Measurements from ENCODE around the gene AGPAT3.

Gene AGPAT3

DNA sequence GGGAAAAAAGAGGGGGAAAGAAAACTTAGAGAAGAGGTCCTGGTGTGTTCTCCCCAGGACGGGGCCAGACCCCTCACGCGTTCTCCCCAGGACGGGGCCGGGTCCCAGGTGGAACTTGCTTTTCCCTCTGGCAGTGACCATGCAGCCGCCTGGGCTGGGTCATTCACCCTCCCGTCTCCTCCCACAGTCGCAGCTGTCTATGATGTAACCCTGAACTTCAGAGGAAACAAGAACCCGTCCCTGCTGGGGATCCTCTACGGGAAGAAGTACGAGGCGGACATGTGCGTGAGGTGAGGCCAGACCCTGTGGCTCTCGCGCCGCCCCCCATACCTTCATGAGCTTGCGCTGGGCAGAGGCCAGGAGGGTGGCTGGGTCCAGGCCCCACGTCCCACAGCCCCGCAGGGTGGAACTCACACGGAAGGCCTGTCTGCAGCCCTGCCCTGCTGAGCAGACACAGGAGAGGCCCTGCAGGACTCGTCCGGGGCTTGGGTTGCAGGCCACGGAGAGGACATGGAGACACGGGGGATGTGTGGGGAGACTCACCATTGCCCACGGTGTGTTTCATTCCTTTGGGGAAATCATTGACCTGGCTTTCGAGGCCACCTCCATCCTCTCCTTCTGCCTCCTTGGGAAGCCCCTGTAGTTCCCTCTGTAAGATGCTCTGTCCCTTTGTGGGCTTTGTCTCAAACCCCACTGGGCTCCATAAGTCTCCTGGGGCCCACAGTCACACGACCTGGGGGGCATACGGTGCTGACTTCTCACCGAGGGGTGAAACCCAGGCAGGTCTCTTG lies 106.4 kb downstream of the AGPAT3 start:
- no peak overlapping the region for H3K27ac ChIP-seq
- TF ChIP-seq, protein P1, sequence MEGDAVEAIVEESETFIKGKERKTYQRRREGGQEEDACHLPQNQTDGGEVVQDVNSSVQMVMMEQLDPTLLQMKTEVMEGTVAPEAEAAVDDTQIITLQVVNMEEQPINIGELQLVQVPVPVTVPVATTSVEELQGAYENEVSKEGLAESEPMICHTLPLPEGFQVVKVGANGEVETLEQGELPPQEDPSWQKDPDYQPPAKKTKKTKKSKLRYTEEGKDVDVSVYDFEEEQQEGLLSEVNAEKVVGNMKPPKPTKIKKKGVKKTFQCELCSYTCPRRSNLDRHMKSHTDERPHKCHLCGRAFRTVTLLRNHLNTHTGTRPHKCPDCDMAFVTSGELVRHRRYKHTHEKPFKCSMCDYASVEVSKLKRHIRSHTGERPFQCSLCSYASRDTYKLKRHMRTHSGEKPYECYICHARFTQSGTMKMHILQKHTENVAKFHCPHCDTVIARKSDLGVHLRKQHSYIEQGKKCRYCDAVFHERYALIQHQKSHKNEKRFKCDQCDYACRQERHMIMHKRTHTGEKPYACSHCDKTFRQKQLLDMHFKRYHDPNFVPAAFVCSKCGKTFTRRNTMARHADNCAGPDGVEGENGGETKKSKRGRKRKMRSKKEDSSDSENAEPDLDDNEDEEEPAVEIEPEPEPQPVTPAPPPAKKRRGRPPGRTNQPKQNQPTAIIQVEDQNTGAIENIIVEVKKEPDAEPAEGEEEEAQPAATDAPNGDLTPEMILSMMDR (IDR thresholded peaks at IDR 0.05): no peak
- TF ChIP-seq ZFX (IDR thresholded peaks at IDR 0.05; ENCODE audit: borderline replicate concordance): no peak

DNA sequence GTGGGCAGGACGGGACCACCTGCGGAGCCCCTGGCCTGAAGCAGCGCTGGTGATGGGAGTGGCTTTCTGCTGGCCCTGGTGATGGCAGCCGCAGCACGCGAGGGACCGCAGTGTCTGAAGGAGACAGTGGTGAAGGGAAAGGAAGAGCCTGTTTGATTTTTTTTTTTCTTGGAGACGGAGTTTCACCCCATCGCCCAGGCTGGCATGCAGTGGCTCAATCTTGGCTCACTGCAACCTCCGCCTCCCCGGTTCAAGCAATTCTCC lies 106.9 kb downstream of the AGPAT3 start:
- H3K27ac ChIP-seq: no peak overlapping the region
- no peak for TF ChIP-seq ZFX (IDR thresholded peaks at IDR 0.05; ENCODE audit: borderline replicate concordance)
- TF ChIP-seq, protein P1 (IDR thresholded peaks at IDR 0.05): no peak

DNA sequence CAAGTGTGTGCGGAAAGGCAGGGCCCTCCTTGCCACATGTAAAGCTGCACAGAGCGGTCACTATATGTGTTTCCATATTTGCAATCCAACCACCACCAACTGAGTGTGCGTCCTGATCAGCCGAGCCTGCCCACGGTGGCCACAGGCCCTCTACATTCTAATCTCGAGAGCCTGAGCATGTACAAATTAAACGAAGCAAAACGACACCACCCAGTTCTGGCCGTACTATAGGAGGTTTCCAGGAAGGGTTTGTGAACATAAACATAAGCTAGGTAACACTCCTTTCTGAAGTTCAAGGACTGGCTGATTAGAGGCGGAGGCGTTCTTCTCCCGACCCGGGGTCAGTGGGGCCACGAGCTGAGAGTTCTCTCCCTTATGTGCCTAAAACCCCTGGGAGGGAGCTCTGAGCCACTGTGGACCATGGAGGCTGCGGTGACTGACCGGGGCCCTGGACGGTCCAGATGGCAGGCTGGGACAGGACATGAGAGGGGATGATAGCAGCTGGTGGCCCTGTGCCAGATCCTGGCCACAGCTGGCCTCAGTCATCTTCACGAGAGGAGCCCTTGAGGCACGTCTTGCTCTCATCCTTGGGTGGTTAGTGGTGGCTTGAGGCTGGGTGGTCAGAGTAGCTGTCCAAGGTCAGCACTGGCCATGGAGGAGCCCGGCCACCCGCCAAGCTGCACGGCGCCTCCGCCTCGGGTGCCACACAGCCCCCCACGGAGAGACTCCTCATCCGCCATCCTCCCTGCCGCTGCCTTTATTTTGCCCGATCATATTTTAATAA lies 108.0 kb downstream of the AGPAT3 start:
- no peak overlapping the region for H3K27ac ChIP-seq
- no peak for TF ChIP-seq ZFX (IDR thresholded peaks at IDR 0.05; ENCODE audit: borderline replicate concordance)
- TF ChIP-seq, protein P1 (IDR thresholded peaks at IDR 0.05): no peak

DNA sequence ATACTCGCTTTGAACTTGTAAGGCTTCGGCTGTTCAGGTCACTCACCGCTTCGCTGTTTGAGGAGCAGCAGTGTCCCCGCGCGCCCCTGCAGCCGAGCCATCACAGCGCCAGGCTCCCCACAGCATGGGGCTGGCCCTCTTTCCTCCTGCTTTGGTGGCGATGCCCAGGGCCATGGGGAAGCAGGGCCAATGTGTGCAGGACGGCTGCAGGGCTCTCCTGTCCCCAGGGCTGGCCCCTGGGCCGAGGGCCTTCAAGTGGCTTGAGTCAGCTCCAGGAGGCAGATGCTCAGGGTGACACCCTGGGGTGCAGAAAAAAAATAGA lies 108.6 kb downstream of the AGPAT3 start:
- no peak for TF ChIP-seq ZFX (IDR thresholded peaks at IDR 0.05; ENCODE audit: borderline replicate concordance)
- TF ChIP-seq, protein P1 (IDR thresholded peaks at IDR 0.05): no peak
- H3K27ac ChIP-seq: no peak overlapping the region

DNA sequence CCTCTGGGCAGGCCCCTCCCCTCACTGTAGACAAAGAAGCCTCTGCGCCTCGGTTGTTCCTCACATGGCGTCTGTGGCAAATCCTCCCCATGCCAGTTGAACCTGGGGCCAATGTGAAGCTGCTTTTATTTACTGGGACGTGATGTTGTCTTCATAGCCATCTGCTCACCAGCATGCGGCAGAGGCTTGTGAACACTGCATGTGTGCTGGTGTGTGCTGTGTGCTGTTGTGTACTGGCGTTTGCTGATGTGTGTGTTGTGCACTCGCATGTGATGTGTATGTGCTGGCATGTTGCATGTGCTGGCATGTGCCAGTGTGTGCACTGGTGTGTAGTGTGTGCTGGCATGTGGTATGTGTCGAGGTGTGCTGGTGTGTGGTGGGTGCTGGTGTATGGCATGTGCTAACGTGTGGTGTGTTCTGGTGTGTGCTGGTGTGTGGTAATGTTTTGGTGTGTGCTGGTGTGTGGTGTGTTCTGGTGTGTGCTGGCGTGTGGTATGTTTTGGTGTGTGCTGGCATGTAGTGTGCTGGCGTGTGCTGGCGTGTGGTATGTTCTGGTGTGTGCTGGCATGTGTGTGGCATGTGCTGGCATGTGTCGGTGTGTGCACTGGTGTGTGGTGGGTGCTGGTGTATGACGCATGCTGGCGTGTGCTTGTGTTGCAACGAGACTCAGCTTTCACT lies 109.9 kb downstream of the AGPAT3 start:
- no peak for TF ChIP-seq ZFX (IDR thresholded peaks at IDR 0.05; ENCODE audit: borderline replicate concordance)
- TF ChIP-seq, protein P1 (IDR thresholded peaks at IDR 0.05): no peak
- no peak overlapping the region for H3K27ac ChIP-seq

DNA sequence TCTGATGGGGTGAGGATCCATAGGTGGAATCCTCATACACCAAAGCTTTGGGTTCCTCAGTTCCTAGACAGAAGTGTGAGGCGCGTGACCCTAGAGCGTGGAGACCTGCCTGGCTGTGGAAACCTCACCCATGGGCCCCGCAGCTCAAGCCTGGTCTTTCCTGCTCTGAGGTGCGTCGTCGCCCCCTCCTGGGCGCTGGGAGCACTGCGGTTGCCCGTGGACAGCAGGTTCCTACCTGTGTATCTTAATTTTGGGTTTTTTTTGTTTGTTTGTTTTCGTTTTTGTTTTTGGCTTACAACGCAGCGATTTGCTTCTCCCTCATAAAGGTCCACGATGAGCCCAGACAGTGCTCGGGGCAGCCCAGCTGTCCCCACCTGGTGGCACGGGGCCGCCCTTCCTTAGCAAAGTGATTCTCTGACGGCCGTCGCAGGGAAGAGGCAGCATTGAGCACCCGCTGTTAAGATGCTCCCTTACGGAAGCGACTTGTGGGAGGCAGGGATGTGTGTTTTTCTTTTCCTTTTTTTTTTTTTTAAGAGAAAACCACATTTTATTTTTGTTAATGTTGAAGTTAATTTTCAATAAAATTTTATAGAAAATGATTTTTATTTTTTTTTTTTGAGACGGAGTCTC lies 110.6 kb downstream of the AGPAT3 start:
- no peak for TF ChIP-seq ZFX (IDR thresholded peaks at IDR 0.05; ENCODE audit: borderline replicate concordance)
- TF ChIP-seq, protein P1 (IDR thresholded peaks at IDR 0.05): peak; percentile 96
- no peak overlapping the region for H3K27ac ChIP-seq
